HepG2 (cell line): ENCODE data around the gene RCOR1. TPM values are rescaled to one million over a fixed set of nuclear protein-coding genes. Genes with fewer than 3 reads are reported as not detected.

ENCODE experiments used
- CAMTA2 ChIP-seq: sonication (generic); formaldehyde crosslinking; IDR thresholded peaks from 2 replicates; pipeline ENCODE4 v1.4.0; 2020; ENCODE audit warnings: mild to moderate bottlenecking, missing genetic modification reagents, borderline replicate concordance
- HOXA3 ChIP-seq: sonication (generic); formaldehyde crosslinking; IDR thresholded peaks from 2 replicates; pipeline ENCODE4 v1.5.0; 2020; ENCODE audit warnings: missing genetic modification reagents
- KLF6 ChIP-seq: IDR thresholded peaks from 2 replicates; pipeline ENCODE4 v1.8.0; 2016; ENCODE audit warnings: missing biosample characterization, missing genetic modification reagents
- POLR2G ChIP-seq: fragments of 200-400 bp; formaldehyde crosslinking; IDR thresholded peaks from 2 replicates; pipeline ENCODE4 v1.6.1; 2018; ENCODE audit warnings: mild to moderate bottlenecking, low read depth, low read length, moderate library complexity
- RFXANK ChIP-seq: IDR thresholded peaks from 2 replicates; pipeline ENCODE4 v1.6.1; 2016
- SP140L ChIP-seq: sonication (generic); formaldehyde crosslinking; IDR thresholded peaks from 2 replicates; pipeline ENCODE4 v1.4.0; 2020; ENCODE audit warnings: missing genetic modification reagents, borderline replicate concordance
- THAP11 ChIP-seq: IDR thresholded peaks from 2 replicates; pipeline ENCODE4 v1.6.1; 2016; ENCODE audit warnings: missing biosample characterization, missing genetic modification reagents
- TRIM24 ChIP-seq: sonication (generic); formaldehyde crosslinking; IDR thresholded peaks from 2 replicates; pipeline ENCODE4 v1.8.0; 2022; ENCODE audit warnings: mild to moderate bottlenecking, missing genetic modification reagents
- U2AF1 ChIP-seq: fragments of 200-400 bp; formaldehyde crosslinking; optimal IDR thresholded peaks from 2 replicates; pipeline ENCODE3; 2017; ENCODE audit warnings: mild to moderate bottlenecking, low read depth, low read length
- XRCC5 ChIP-seq: fragments of 200-400 bp; formaldehyde crosslinking; optimal IDR thresholded peaks from 2 replicates; pipeline ENCODE3; 2017; ENCODE audit warnings: mild to moderate bottlenecking, low read length
- ZNF224 ChIP-seq: sonication (generic); formaldehyde crosslinking; IDR thresholded peaks from 2 replicates; pipeline ENCODE4 v1.5.0; 2020; ENCODE audit warnings: mild to moderate bottlenecking, missing genetic modification reagents
- ZNF768 ChIP-seq: sonication (generic); formaldehyde crosslinking; IDR thresholded peaks from 2 replicates; pipeline ENCODE4 v1.4.0; 2020; ENCODE audit warnings: missing genetic modification reagents
- ZSCAN31 ChIP-seq: sonication (generic); formaldehyde crosslinking; IDR thresholded peaks from 2 replicates; pipeline ENCODE4 v1.5.0; 2020; ENCODE audit warnings: low read depth, mild to moderate bottlenecking, missing genetic modification reagents
- polyA plus RNA-seq, 8 experiments: library from polyadenylated mRNA; depleted of rRNA in 3 of 8; stranded (reverse) in 7 of 8; unstranded in 1 of 8; fragments of >200 nt; fragmentation: Illumina TruSeq in 4 of 8; extraction: Trizol in 4 of 8; gene quantifications; 2 replicates each; pipeline versions ENCODE4 v1.2.1 to v1.2.3, GENCODE V29; 2011 to 2016; ENCODE audit warnings: low read depth in 4 of 8, missing spikeins in 1 of 8, mixed read lengths in 1 of 8; ENCODE audit not compliant: insufficient read depth in 1 of 8
- total RNA-seq, 5 experiments: library from RNA; depleted of rRNA; stranded (reverse); fragments of >200 nt; fragmentation: Illumina TruSeq; extraction: Trizol; gene quantifications; 2 replicates each; pipeline ENCODE4 v1.2.3, GENCODE V29; 2016; ENCODE audit warnings: low read depth in 1 of 5
- TF ChIP-seq, protein P1 (sequence below): IDR thresholded peaks from 2 replicates; pipeline ENCODE4 v1.6.1; 2016; ENCODE audit warnings: low read depth, control low read depth
- TF ChIP-seq, protein P2 (sequence below): IDR thresholded peaks from 2 replicates; pipeline ENCODE4 v1.6.1; 2016; ENCODE audit warnings: low read depth
- TF ChIP-seq, protein P3 (sequence below): sonication (generic); formaldehyde crosslinking; IDR thresholded peaks from 2 replicates; pipeline ENCODE4 v1.8.1; 2023; ENCODE audit warnings: mild to moderate bottlenecking, missing genetic modification reagents
- TF ChIP-seq, protein P4 (sequence below), 2 experiments: sonication (generic) in 1 of 2; formaldehyde crosslinking in 1 of 2; IDR thresholded peaks; 2 replicates each; pipeline versions ENCODE4 v1.4.0 to v1.6.1; 2016 to 2020; ENCODE audit warnings: borderline replicate concordance in 1 of 2, low read depth in 1 of 2, mild to moderate bottlenecking in 1 of 2, missing genetic modification reagents in 1 of 2
- TF ChIP-seq, protein P5 (sequence below): sonication (generic); formaldehyde crosslinking; IDR thresholded peaks from 2 replicates; pipeline ENCODE4 v1.4.0; 2020; ENCODE audit warnings: missing genetic modification reagents

The RCOR1 gene
- total and polyA plus RNA-seq, 2 of the 13 experiments (the other 11 are each of a cell fraction or from before 2014, with no cell fraction given): 10.2 to 11.1 TPM

GRCh38 chr14:102591944-102592762 is at the start of gene RCOR1 (continued):
- TF ChIP-seq ZSCAN31 (no peak), POLR2G (peak; percentile 79), THAP11 (peak; percentile 33), KLF6 (CRISPR knock-in tag) (no peak), SP140L (CRISPR knock-in tag) (no peak), ZNF224 (CRISPR knock-in tag) (no peak), HOXA3 (CRISPR knock-in tag) (no peak; the same call in 1 of the 2 replicates), TRIM24 (CRISPR knock-in tag) (no peak), XRCC5 (peak; percentile 60), U2AF1 (no peak), RFXANK (CRISPR knock-in tag) (no peak), CAMTA2 (CRISPR knock-in tag) (no peak), ZNF768 (CRISPR knock-in tag) (no peak)
- TF ChIP-seq, protein P1, sequence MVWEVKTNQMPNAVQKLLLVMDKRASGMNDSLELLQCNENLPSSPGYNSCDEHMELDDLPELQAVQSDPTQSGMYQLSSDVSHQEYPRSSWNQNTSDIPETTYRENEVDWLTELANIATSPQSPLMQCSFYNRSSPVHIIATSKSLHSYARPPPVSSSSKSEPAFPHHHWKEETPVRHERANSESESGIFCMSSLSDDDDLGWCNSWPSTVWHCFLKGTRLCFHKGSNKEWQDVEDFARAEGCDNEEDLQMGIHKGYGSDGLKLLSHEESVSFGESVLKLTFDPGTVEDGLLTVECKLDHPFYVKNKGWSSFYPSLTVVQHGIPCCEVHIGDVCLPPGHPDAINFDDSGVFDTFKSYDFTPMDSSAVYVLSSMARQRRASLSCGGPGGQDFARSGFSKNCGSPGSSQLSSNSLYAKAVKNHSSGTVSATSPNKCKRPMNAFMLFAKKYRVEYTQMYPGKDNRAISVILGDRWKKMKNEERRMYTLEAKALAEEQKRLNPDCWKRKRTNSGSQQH (CRISPR knock-in tag): 0 out of 2 replicates have a peak, but pooled peaks have one; percentile 33
- TF ChIP-seq, protein P2, sequence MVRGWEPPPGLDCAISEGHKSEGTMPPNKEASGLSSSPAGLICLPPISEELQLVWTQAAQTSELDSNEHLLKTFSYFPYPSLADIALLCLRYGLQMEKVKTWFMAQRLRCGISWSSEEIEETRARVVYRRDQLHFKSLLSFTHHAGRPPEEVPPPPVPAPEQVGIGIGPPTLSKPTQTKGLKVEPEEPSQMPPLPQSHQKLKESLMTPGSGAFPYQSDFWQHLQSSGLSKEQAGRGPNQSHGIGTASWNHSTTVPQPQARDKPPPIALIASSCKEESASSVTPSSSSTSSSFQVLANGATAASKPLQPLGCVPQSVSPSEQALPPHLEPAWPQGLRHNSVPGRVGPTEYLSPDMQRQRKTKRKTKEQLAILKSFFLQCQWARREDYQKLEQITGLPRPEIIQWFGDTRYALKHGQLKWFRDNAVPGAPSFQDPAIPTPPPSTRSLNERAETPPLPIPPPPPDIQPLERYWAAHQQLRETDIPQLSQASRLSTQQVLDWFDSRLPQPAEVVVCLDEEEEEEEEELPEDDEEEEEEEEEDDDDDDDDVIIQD (CRISPR knock-in tag): no peak
- TF ChIP-seq, protein P3, sequence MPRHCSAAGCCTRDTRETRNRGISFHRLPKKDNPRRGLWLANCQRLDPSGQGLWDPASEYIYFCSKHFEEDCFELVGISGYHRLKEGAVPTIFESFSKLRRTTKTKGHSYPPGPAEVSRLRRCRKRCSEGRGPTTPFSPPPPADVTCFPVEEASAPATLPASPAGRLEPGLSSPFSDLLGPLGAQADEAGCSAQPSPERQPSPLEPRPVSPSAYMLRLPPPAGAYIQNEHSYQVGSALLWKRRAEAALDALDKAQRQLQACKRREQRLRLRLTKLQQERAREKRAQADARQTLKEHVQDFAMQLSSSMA: no peak
- TF ChIP-seq, protein P4, sequence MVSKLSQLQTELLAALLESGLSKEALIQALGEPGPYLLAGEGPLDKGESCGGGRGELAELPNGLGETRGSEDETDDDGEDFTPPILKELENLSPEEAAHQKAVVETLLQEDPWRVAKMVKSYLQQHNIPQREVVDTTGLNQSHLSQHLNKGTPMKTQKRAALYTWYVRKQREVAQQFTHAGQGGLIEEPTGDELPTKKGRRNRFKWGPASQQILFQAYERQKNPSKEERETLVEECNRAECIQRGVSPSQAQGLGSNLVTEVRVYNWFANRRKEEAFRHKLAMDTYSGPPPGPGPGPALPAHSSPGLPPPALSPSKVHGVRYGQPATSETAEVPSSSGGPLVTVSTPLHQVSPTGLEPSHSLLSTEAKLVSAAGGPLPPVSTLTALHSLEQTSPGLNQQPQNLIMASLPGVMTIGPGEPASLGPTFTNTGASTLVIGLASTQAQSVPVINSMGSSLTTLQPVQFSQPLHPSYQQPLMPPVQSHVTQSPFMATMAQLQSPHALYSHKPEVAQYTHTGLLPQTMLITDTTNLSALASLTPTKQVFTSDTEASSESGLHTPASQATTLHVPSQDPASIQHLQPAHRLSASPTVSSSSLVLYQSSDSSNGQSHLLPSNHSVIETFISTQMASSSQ (IDR thresholded peaks at IDR 0.05; ENCODE audit: low read depth): no peak
- TF ChIP-seq, protein P4 (CRISPR knock-in tag; IDR thresholded peaks at IDR 0.05; ENCODE audit: borderline replicate concordance): no peak
- TF ChIP-seq, protein P5, sequence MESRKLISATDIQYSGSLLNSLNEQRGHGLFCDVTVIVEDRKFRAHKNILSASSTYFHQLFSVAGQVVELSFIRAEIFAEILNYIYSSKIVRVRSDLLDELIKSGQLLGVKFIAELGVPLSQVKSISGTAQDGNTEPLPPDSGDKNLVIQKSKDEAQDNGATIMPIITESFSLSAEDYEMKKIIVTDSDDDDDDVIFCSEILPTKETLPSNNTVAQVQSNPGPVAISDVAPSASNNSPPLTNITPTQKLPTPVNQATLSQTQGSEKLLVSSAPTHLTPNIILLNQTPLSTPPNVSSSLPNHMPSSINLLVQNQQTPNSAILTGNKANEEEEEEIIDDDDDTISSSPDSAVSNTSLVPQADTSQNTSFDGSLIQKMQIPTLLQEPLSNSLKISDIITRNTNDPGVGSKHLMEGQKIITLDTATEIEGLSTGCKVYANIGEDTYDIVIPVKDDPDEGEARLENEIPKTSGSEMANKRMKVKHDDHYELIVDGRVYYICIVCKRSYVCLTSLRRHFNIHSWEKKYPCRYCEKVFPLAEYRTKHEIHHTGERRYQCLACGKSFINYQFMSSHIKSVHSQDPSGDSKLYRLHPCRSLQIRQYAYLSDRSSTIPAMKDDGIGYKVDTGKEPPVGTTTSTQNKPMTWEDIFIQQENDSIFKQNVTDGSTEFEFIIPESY (CRISPR knock-in tag): no peak
